ENCODE measurements around the gene MYRFL. TPM values are rescaled to one million over a fixed set of nuclear protein-coding genes. Genes with fewer than 3 reads are reported as not detected.

Gene MYRFL
- total RNA-seq, 1 experiment from 2014 or later, result not detected

DNA sequence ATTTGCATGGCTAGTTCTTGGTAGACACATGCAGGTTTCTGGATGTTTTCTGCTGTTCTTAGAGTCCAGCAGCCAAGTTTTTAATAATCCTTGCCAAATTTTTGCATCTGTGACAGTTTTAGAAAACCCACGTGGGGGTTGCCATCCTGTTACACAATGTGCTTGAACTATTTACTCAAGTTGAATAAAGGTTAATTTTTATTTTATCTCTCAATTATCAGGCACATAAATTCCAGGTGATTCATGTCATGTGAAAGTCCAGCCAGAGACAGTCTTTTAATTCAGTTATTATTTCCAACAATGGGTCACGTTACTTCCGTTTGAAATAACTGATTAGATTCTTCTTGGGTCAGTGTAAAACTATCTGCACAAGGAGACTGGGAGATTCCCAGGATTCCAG is 15.7 kb downstream of the MYRFL start:
- Mint-ChIP-seq H3K27me3 (ENCODE audit: insufficient read depth, unreplicated experiment) (no peaks in the 10 kb centered on the region), H3K4me1 (ENCODE audit: insufficient read depth, unreplicated experiment) (no peaks in the 10 kb centered on the region), H3K27ac (ENCODE audit: low read depth, unreplicated experiment) (no peak overlapping the region), H3K4me3 (ENCODE audit: unreplicated experiment) (no peak overlapping the region), H3K36me3 (ENCODE audit: insufficient read depth, unreplicated experiment) (no peaks in the 10 kb centered on the region), H3K9me3 (ENCODE audit: unreplicated experiment) (no peaks in the 10 kb centered on the region)
- POLR2A ChIA-PET, result no interaction called here
- CTCF ChIA-PET, result no interaction called here
- no peak for TF ChIP-seq CTCF (IDR thresholded peaks at IDR 0.05; ENCODE audit: unreplicated experiment)
- intact Hi-C loops (cut with micrococcal nuclease), result no loop called here
- BruUV-seq (replicated peaks), result no TSS peak
- DNase-seq (ENCODE audit: unreplicated experiment), result no peak

- intact Hi-C loops (cut with micrococcal nuclease), result no loop called here
- POLR2A ChIA-PET, result no interaction called here
These were observed 18.6 kb downstream of the MYRFL start for GRCh38 chr12:69843608-69844007.

DNA sequence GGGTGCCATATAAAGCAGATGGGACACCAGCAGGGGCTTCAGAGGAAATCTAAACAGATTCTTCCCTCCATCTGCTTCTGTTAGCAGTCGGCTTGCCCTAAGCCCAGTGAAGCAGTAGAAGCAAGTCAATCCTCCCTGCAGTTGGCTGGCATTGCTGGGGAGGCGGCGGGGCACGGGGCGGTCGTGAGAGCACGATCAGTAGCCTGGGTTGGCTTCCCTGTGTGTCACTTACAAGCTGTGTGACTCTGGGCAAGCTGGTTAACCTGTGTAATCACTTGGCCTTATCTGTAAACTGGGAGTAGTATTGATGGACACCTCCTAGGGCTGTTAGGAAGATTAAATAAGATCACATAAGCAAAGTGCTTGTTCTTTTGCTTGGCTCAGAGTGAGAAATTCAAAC is 19.4 kb downstream of the MYRFL start:
- Mint-ChIP-seq H3K27me3 (ENCODE audit: insufficient read depth, unreplicated experiment) (no peaks in the 10 kb centered on the region), H3K4me3 (ENCODE audit: unreplicated experiment) (no peak overlapping the region), H3K27ac (ENCODE audit: low read depth, unreplicated experiment) (no peak overlapping the region), H3K4me1 (ENCODE audit: insufficient read depth, unreplicated experiment) (no peaks in the 10 kb centered on the region), H3K9me3 (ENCODE audit: unreplicated experiment) (no peaks in the 10 kb centered on the region), H3K36me3 (ENCODE audit: insufficient read depth, unreplicated experiment) (no peaks in the 10 kb centered on the region)
- TF ChIP-seq CTCF (IDR thresholded peaks at IDR 0.05; ENCODE audit: unreplicated experiment), result no peak
- ChIA-PET POLR2A (no interaction called here), CTCF (no interaction called here)
- no peak for DNase-seq (ENCODE audit: unreplicated experiment)
- BruUV-seq (replicated peaks), result no TSS peak
- intact Hi-C loops (cut with micrococcal nuclease), result no loop called here

More at GRCh38 chr12:69843608-69844007, 18.6 kb downstream of the MYRFL start:
- H3K27me3 Mint-ChIP-seq (ENCODE audit: insufficient read depth, unreplicated experiment), result no peaks in the 10 kb centered on the region
- no peak overlapping the region for H3K27ac Mint-ChIP-seq (ENCODE audit: low read depth, unreplicated experiment)
- no peaks in the 10 kb centered on the region for H3K4me1 Mint-ChIP-seq (ENCODE audit: insufficient read depth, unreplicated experiment)
- BruUV-seq (replicated peaks), result no TSS peak
- CTCF ChIA-PET, result no interaction called here
- TF ChIP-seq CTCF (IDR thresholded peaks at IDR 0.05; ENCODE audit: unreplicated experiment), result no peak
- H3K36me3 Mint-ChIP-seq (ENCODE audit: insufficient read depth, unreplicated experiment), result no peaks in the 10 kb centered on the region
- no peak for DNase-seq (ENCODE audit: unreplicated experiment)
- no peak overlapping the region for H3K4me3 Mint-ChIP-seq (ENCODE audit: unreplicated experiment)
- no peaks in the 10 kb centered on the region for H3K9me3 Mint-ChIP-seq (ENCODE audit: unreplicated experiment)

DNA sequence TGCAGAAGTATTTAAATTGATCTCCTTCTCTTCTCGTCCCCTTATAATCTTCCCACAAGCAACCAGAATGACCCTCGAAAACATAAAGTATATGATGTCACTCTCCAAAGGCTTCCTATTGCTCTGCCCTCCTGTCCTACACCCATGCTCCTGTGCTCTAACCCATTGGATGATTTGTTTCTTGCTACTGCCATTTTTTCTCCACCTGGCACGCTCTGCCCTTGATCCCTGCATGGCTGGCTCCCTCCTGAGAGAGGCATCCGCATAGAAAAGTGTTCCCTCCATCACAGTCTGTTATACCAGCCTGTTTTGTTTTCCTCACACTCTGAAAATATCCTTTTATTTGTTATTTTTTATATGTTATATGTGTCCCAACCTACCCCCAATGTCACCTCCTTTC is 19.8 kb downstream of the MYRFL start:
- intact Hi-C loops (cut with micrococcal nuclease), result no loop called here
- H3K36me3 Mint-ChIP-seq (ENCODE audit: insufficient read depth, unreplicated experiment), result no peaks in the 10 kb centered on the region
- H3K4me1 Mint-ChIP-seq (ENCODE audit: insufficient read depth, unreplicated experiment), result no peaks in the 10 kb centered on the region
- no peaks in the 10 kb centered on the region for H3K9me3 Mint-ChIP-seq (ENCODE audit: unreplicated experiment)
- no peak overlapping the region for H3K27ac Mint-ChIP-seq (ENCODE audit: low read depth, unreplicated experiment)
- no peak overlapping the region for H3K4me3 Mint-ChIP-seq (ENCODE audit: unreplicated experiment)
- H3K27me3 Mint-ChIP-seq (ENCODE audit: insufficient read depth, unreplicated experiment), result no peaks in the 10 kb centered on the region
- BruUV-seq (replicated peaks), result no TSS peak
- no peak for DNase-seq (ENCODE audit: unreplicated experiment)
- ChIA-PET POLR2A (no interaction called here), CTCF (no interaction called here)
- no peak for TF ChIP-seq CTCF (IDR thresholded peaks at IDR 0.05; ENCODE audit: unreplicated experiment)
